ENCODE data around the gene EMD. TPM values are rescaled to one million over a fixed set of nuclear protein-coding genes. Genes with fewer than 3 reads are reported as not detected.

Gene EMD
- total and polyA plus RNA-seq, 2 donors (not counting 1 experiment from before 2014, with no cell fraction given) = 81.7 to 132 TPM

DNA sequence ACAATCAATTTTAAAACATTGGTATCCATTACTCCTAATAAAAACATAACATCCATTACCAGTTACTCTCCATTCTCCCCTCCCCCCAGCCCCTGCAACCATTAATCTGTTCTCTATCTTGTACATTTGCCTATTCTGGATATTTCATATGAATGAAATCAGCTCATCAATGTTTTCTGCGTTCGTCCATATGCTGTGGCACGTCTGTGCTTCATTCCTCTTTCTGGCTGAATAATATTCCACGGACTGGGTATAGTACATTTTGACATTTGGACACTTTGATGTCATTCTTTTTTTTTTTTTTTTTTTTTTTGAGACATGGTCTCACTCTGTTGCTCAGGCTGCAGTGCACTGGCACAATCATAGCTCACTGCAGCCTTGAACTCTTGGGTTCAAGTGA is 24.8 kb downstream of the EMD start:
- CTCF ChIA-PET = interaction anchor here (0.7 kb wide), 1 partner anchor 79 kb away, joined by 4 read pairs; no protein-coding TSS in a partner anchor
- WGBS (ENCODE audit: insufficient coverage) = no CpG with 5 or more reads among the region's 4 CpGs
- H3K4me2 ChIP-seq (replicated peaks; ENCODE audit: low read depth, low read length, poor library complexity, severe bottlenecking) = no peak overlapping the region

DNA sequence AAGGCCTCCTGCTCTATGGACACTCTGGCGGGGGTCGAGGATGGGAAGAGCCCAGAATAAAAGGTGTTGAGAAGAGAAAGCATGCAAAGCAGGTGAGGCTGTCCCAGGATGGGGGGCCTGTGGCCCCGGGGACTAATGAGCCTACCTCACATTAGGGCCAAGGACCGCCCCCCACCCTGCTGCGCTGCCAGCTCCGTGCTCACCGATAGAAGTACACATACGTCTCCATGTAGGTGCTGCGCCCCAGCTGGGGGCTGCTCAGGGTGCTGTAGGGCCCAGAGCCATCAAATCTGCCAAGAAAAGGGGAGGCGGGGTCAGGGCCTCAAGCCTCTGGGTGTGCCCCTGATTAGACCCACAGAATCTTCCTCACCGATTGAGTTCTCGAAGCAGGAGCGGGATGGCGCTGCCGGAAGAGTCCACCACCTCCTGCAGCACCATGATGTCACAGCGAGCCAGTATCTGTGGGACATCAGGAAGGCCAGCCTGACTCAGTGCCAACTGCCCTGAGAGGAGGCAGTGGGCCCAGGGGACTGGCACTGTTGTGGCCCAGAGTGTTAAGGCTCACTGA is 25.6 kb downstream of the EMD start:
- no peak overlapping the region for H3K4me2 ChIP-seq (replicated peaks; ENCODE audit: low read depth, low read length, poor library complexity, severe bottlenecking)
- intact Hi-C loops (cut with micrococcal nuclease) = no loop called here
- no peak overlapping the region for H3K9ac ChIP-seq (ENCODE audit: low read length)
- ChIA-PET POLR2A (no interaction called here), CTCF (no interaction called here)
- H3K27ac ChIP-seq (ENCODE audit: low read length in 2 of 2) = no peak overlapping the region
- no peak for ATAC-seq (ENCODE audit: low read depth)
- H3K9me3 ChIP-seq (ENCODE audit: control extremely low read depth in 1 of 3, control insufficient read depth in 2 of 3, insufficient read depth in 1 of 3, low read length in 2 of 3) = no peaks in the 10 kb centered on the region
- H2AFZ ChIP-seq (ENCODE audit: insufficient read depth, low read depth, low read length, poor library complexity, severe bottlenecking) = no peak overlapping the region
- H3K27me3 ChIP-seq (replicated peaks in 1 of 4; ENCODE audit: control extremely low read depth in 1 of 4, control insufficient read depth in 3 of 4, insufficient read depth in 4 of 4, low read length in 3 of 4) = no peaks in the 10 kb centered on the region
- Mint-ChIP-seq H3K4me3 (no peak overlapping the region), H3K9me3 (ENCODE audit: insufficient read depth) (no peaks in the 10 kb centered on the region), H3K27ac (no peak overlapping the region), H3K4me1 (peaks cover 19% of the 10 kb centered on the region), H3K27me3 (no peaks in the 10 kb centered on the region)
- no peaks in the 10 kb centered on the region for H3K79me2 ChIP-seq (ENCODE audit: control insufficient read depth, insufficient read depth, low read length)
- peaks cover 17% of the 10 kb centered on the region for H4K20me1 ChIP-seq (ENCODE audit: control insufficient read depth, insufficient read depth, low read length, poor library complexity, severe bottlenecking)
- H3K4me3 ChIP-seq (ENCODE audit: control extremely low read depth in 1 of 5, extremely low read depth in 1 of 5, insufficient read depth in 1 of 5, low read depth in 2 of 5, low read length in 4 of 5) = no peak overlapping the region
- no peak for DNase-seq
- H3K36me3 ChIP-seq (replicated peaks in 1 of 2; ENCODE audit: control extremely low read depth in 1 of 2, control insufficient read depth in 1 of 2, extremely low read depth in 1 of 2, insufficient read depth in 2 of 2, low read length in 1 of 2) = peaks cover 0 to 16% of the 10 kb centered on the region in 2 experiments
- H3K4me1 ChIP-seq (ENCODE audit: control insufficient read depth in 2 of 2, insufficient read depth in 2 of 2, low read length in 2 of 2) = peaks cover 9 to 19% of the 10 kb centered on the region in 2 donors
- TF ChIP-seq, protein P1, sequence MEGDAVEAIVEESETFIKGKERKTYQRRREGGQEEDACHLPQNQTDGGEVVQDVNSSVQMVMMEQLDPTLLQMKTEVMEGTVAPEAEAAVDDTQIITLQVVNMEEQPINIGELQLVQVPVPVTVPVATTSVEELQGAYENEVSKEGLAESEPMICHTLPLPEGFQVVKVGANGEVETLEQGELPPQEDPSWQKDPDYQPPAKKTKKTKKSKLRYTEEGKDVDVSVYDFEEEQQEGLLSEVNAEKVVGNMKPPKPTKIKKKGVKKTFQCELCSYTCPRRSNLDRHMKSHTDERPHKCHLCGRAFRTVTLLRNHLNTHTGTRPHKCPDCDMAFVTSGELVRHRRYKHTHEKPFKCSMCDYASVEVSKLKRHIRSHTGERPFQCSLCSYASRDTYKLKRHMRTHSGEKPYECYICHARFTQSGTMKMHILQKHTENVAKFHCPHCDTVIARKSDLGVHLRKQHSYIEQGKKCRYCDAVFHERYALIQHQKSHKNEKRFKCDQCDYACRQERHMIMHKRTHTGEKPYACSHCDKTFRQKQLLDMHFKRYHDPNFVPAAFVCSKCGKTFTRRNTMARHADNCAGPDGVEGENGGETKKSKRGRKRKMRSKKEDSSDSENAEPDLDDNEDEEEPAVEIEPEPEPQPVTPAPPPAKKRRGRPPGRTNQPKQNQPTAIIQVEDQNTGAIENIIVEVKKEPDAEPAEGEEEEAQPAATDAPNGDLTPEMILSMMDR (IDR thresholded peaks at IDR 0.05) = no peak
- TF ChIP-seq EZH2 (IDR thresholded peaks at IDR 0.05; ENCODE audit: borderline replicate concordance, insufficient read depth, low read depth, low read length, poor library complexity, severe bottlenecking) = no peak
- 96% methylated on average over 11 of the region's 16 CpGs for WGBS (ENCODE audit: insufficient coverage)

More for the DNA sequence above, 24.8 kb downstream of the EMD start:
- ATAC-seq (ENCODE audit: low read depth) (no peak), DNase-seq (no peak)
- H3K4me1 Mint-ChIP-seq = peaks cover 19% of the 10 kb centered on the region
- peaks cover 0 to 24% of the 10 kb centered on the region in 2 experiments for H3K36me3 ChIP-seq (replicated peaks in 1 of 2; ENCODE audit: control extremely low read depth in 1 of 2, control insufficient read depth in 1 of 2, extremely low read depth in 1 of 2, insufficient read depth in 2 of 2, low read length in 1 of 2)
- H3K79me2 ChIP-seq (ENCODE audit: control insufficient read depth, insufficient read depth, low read length) = no peaks in the 10 kb centered on the region
- no peaks in the 10 kb centered on the region for H3K9me3 ChIP-seq (ENCODE audit: control extremely low read depth in 1 of 3, control insufficient read depth in 2 of 3, insufficient read depth in 1 of 3, low read length in 2 of 3)
- peaks cover 25% of the 10 kb centered on the region for H4K20me1 ChIP-seq (ENCODE audit: control insufficient read depth, insufficient read depth, low read length, poor library complexity, severe bottlenecking)
- TF ChIP-seq EZH2 (IDR thresholded peaks at IDR 0.05; ENCODE audit: borderline replicate concordance, insufficient read depth, low read depth, low read length, poor library complexity, severe bottlenecking) = no peak
- TF ChIP-seq, protein P1 (IDR thresholded peaks at IDR 0.05) = no peak
- no peaks in the 10 kb centered on the region for H3K27me3 Mint-ChIP-seq
- no peak overlapping the region for H3K4me3 Mint-ChIP-seq
- no peak overlapping the region for H2AFZ ChIP-seq (ENCODE audit: insufficient read depth, low read depth, low read length, poor library complexity, severe bottlenecking)
- no peak overlapping the region for H3K27ac ChIP-seq (ENCODE audit: low read length in 2 of 2)
- no peaks in the 10 kb centered on the region for H3K9me3 Mint-ChIP-seq (ENCODE audit: insufficient read depth)
- H3K4me3 ChIP-seq (ENCODE audit: control extremely low read depth in 1 of 5, extremely low read depth in 1 of 5, insufficient read depth in 1 of 5, low read depth in 2 of 5, low read length in 4 of 5) = no peak overlapping the region
- no peak overlapping the region for H3K27ac Mint-ChIP-seq
- peaks cover 12 to 19% of the 10 kb centered on the region in 2 donors for H3K4me1 ChIP-seq (ENCODE audit: control insufficient read depth in 2 of 2, insufficient read depth in 2 of 2, low read length in 2 of 2)
- intact Hi-C loops (cut with micrococcal nuclease) = no loop called here
- no peak overlapping the region for H3K9ac ChIP-seq (ENCODE audit: low read length)
- POLR2A ChIA-PET = no interaction called here
- no peaks in the 10 kb centered on the region for H3K27me3 ChIP-seq (replicated peaks in 1 of 4; ENCODE audit: control extremely low read depth in 1 of 4, control insufficient read depth in 3 of 4, insufficient read depth in 4 of 4, low read length in 3 of 4)

Data from B cell (primary cell).